ENCODE data around the gene SORCS1. TPM values are rescaled to one million over a fixed set of nuclear protein-coding genes. Genes with fewer than 3 reads are reported as not detected.

The SORCS1 gene
- total and polyA plus RNA-seq, 2 of the 8 experiments (the other 6 are each of a cell fraction or from before 2014, with no cell fraction given) = 4.1 to 4.6 TPM

GRCh38 chr10:106734220-106734619 is 430.3 kb downstream of the SORCS1 start:
- no peak overlapping the region for H3K27ac ChIP-seq (ENCODE audit: low read depth, low read length)
- H3K18ac ChIP-seq (ENCODE audit: extremely low read depth, low read length) = no peak overlapping the region
- H2AK5ac ChIP-seq (ENCODE audit: low read depth, low read length) = no peak overlapping the region
- H2AFZ ChIP-seq (ENCODE audit: low read length) = no peak overlapping the region
- H4K91ac ChIP-seq (replicated peaks; ENCODE audit: insufficient read length, low read length) = no peak overlapping the region
- H2BK20ac ChIP-seq (ENCODE audit: low read length) = no peak overlapping the region
- H3K14ac ChIP-seq (ENCODE audit: insufficient read length) = no peak overlapping the region
- no peak overlapping the region for H2BK12ac ChIP-seq (ENCODE audit: low read depth, low read length)
- no peaks in the 10 kb centered on the region for H3K79me1 ChIP-seq (ENCODE audit: low read depth, low read length)
- no peak overlapping the region for H3K4me2 ChIP-seq (ENCODE audit: insufficient read depth in 1 of 2, low read depth in 2 of 2, low read length in 2 of 2)
- no peak overlapping the region for H3K23ac ChIP-seq (ENCODE audit: insufficient read length)
- no peak overlapping the region for H2BK15ac ChIP-seq (ENCODE audit: low read length)
- no peaks in the 10 kb centered on the region for H3K79me2 ChIP-seq (ENCODE audit: control insufficient read depth in 1 of 2, insufficient read depth in 2 of 2, low read length in 2 of 2)
- H3K9me3 ChIP-seq (ENCODE audit: insufficient read depth in 2 of 2, low read depth in 1 of 2, low read length in 1 of 2) = no peaks in the 10 kb centered on the region
- peaks cover 0 to 3% (median 0%) of the 10 kb centered on the region in 4 experiments; a peak in 1 of 7 replicates for H3K4me1 ChIP-seq (replicated peaks in 1 of 4; ENCODE audit: control insufficient read depth in 3 of 4, insufficient read depth in 4 of 4, low read length in 3 of 4)
- no peaks in the 10 kb centered on the region for H3K27me3 ChIP-seq (replicated peaks in 1 of 4; ENCODE audit: control insufficient read depth in 3 of 4, extremely low read depth in 1 of 4, insufficient read depth in 3 of 4, low read length in 3 of 4)
- no peak for DNase-seq (ENCODE audit: low read depth in 1 of 2, low spot score in 2 of 2)
- H3K4ac ChIP-seq (replicated peaks; ENCODE audit: insufficient read length, low read depth, low read length) = no peak overlapping the region
- no peaks in the 10 kb centered on the region for H4K20me1 ChIP-seq (replicated peaks in 1 of 2; ENCODE audit: control insufficient read depth in 1 of 2, insufficient read depth in 2 of 2, low read length in 2 of 2)
- H4K8ac ChIP-seq (ENCODE audit: extremely low read depth, insufficient read depth, low read length) = no peak overlapping the region
- no peak overlapping the region for H3K4me3 ChIP-seq (ENCODE audit: extremely low read depth in 1 of 4, insufficient read depth in 2 of 4, low read depth in 3 of 4, low read length in 4 of 4)
- no peaks in the 10 kb centered on the region for H3K23me2 ChIP-seq (ENCODE audit: low read depth, low read length)
- H3K36me3 ChIP-seq (ENCODE audit: control insufficient read depth in 2 of 4, insufficient read depth in 4 of 4, low read length in 3 of 4) = no peaks in the 10 kb centered on the region
- H3K56ac ChIP-seq (replicated peaks; ENCODE audit: insufficient read length, low read depth, low read length) = no peak overlapping the region
- ChIA-PET POLR2A (ENCODE audit: partially characterized antibody) (no interaction called here), CTCF (ENCODE audit: partially characterized antibody) (no interaction called here)
- no peak overlapping the region for H4K5ac ChIP-seq (ENCODE audit: insufficient read length, low read depth, low read length)
- H2BK120ac ChIP-seq (replicated peaks; ENCODE audit: low read depth, low read length) = no peak overlapping the region
- FAIRE-seq = no peak
- TF ChIP-seq ATF3 (IDR thresholded peaks at IDR 0.05; ENCODE audit: insufficient read depth, low read depth, low read length) = no peak
- TF ChIP-seq CEBPB (IDR thresholded peaks at IDR 0.05; ENCODE audit: low read depth, low read length) = no peak
- TF ChIP-seq CHD1 (IDR thresholded peaks at IDR 0.05; ENCODE audit: low read depth, low read length) = no peak
- no peak for TF ChIP-seq TBP (IDR thresholded peaks at IDR 0.05; ENCODE audit: low read depth, low read length)
- no peak for TF ChIP-seq BACH1 (IDR thresholded peaks at IDR 0.05; ENCODE audit: low read length)
- H3K9ac ChIP-seq (replicated peaks in 1 of 4; ENCODE audit: extremely low read depth in 1 of 4, low read depth in 3 of 4, low read length in 3 of 4) = no peak overlapping the region
- H2BK5ac ChIP-seq (ENCODE audit: low read depth, low read length) = no peak overlapping the region
